Stimulated activated CD8-positive, alpha-beta memory T cell treated with anti-CD3 and anti-CD28 coated beads, Interleukin-4, amount 100 ng/mL, for 24 hours (primary cell): Measurements from ENCODE around the gene COL25A1.
"Not testable (repeated sequence)": the region's sequence is repeated elsewhere in the genome, so short reads cannot be mapped to it uniquely, and the experiment has no call there.

Experiments used
- DNase-seq: peaks from one replicate; pipeline ENCODE4 v3.0.0-alpha.2; 2020; ENCODE audit warnings: low read depth

COL25A1 gene

DNA sequence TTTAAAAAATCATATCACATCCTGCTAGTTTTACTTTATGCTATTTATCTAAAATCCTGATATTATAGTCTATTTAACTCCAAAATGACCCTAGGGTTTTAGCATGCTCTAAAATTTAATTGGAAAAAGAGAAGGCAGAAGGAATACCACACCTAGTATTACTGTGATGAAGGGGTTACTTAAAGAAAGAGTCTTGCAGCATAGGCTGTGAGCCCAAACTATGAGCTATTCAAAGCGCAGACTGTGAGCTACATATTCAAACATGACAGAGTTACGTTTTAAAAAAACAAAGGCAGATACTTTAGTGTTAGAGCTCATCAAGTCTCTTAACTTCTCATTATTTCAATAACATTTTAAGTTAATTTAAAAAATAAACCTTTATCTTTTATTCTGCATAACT lies 291.9 kb downstream of the COL25A1 start:
- DNase-seq: no peak

DNA sequence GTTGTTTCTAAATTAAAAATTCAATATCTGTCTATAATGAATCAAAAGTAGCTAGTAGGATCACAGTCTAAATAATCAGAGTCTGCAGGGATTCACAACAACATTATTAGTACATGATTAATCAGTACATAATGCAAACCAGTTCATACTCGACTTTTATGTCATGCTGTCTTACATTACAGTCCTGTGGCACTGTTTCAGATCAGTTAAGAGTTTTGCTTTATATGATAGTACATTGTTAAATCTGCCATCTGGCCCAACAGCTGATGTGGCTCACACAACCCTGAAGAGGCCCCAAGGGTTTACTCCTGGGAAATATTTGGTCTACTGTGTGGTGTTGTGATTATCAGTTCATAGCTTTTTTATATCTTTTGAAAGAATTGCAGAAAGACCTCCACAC lies 292.5 kb downstream of the COL25A1 start:
- no peak for DNase-seq

DNA sequence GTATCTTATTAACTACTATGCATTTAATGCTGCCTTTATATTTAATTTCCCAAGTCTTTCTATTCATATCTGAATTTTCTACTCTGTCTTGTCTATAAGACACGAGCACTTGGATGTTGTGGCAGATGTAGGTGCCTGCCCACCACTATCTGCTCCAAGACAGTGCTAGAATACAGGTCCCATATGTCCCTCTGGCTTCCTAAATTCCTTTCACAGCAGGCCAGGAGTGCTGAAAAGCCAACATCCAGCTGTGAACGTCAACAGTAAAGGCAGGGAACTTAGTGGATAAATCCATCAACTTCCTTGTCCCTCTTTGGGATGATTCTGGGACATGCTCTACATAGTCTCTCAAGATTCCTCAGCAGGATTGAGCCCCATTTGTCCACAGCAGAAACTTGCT lies 294.5 kb downstream of the COL25A1 start:
- no peak for DNase-seq

DNA sequence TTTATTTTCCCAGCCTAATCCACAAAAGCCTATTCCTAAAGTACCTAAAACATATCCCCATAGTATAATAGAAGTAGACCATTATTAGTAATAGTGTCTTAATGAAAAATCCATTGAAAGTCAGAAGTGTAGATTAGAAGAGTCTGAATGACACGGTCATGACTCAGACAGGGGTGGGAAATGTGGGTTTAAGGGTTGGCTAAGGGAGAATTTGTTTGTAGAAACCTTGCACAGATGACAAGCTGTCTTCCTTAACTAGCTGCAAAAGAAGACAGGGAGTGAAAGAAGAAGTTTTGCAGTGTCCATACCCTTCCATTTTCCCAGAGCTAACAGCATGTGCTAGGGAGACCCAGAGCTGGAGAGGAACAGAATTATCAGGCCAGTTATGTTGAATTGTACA lies 296.9 kb downstream of the COL25A1 start:
- DNase-seq: no peak

DNA sequence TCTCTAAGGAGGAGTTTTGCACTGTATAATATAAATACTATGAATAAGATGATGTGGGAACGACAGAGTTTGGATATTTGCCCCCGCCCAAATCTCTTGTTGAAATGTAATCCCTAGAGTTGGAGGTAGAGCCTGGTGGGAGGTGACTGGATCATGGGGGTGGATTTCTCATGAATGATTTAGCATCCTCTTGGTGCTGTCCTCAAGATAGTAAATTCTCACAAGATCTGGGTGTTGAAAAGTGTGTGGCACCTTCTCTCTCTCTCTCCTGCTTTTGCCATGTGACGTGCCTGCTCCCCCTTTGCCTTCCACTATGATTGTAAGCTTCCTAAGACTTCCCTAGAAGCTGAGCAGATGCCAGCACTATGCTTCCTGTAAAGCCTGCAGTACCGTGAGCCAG lies 298.0 kb downstream of the COL25A1 start:
- DNase-seq: no peak

DNA sequence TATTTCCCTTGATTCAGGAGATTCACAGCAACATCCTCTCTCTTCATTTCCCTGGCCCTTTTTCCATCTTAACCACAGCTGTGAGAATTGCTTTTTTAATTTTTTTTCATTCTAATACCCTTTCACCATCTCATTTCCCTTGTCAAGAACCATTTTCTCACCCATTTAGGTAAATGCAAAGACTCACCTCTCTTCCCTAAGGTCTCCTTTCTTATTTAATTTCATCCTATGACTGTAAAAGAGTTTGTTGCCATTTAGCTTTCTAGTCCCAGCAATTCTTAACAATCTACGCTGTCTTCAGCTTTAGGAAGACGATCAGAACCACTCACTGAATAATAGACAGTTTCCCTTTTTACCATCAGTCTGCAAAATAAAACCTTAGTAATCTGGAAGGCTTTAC lies 298.5 kb downstream of the COL25A1 start:
- no peak for DNase-seq

DNA sequence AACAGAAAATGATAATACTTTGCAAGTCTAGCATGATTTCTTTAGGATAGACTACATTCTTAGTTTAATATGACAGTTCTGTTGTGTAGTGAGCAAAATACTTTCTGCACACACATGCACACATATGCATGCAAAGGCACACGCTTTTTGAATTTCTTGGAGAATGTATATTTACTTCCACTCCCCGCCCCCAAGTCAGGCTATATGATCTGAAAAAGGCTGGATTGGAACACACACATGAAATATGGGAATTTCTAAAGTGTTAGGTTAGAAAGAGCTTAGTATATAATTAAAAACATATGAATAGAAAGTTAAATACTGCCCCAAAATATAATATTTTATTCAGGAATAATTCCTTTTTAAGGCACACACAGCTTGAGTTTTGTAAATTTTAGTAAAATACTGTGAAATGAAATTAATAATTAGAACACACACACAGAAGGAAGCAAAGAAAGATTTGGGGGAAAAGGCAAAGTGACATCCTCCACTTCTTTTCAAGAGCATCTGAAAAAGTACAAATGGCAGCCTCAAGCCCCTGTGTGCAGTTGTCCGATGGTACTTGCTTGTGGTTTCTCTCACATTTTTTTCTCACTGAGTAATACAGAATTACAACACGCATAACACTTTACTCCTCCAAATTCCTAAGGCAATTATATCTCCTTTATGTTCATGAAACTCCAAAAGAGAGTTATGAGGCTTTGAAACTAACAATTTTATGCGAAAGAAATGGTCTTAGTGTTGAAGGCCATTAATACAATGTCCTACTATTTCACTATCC lies 310.7 kb downstream of the COL25A1 start:
- DNase-seq: no peak

DNA sequence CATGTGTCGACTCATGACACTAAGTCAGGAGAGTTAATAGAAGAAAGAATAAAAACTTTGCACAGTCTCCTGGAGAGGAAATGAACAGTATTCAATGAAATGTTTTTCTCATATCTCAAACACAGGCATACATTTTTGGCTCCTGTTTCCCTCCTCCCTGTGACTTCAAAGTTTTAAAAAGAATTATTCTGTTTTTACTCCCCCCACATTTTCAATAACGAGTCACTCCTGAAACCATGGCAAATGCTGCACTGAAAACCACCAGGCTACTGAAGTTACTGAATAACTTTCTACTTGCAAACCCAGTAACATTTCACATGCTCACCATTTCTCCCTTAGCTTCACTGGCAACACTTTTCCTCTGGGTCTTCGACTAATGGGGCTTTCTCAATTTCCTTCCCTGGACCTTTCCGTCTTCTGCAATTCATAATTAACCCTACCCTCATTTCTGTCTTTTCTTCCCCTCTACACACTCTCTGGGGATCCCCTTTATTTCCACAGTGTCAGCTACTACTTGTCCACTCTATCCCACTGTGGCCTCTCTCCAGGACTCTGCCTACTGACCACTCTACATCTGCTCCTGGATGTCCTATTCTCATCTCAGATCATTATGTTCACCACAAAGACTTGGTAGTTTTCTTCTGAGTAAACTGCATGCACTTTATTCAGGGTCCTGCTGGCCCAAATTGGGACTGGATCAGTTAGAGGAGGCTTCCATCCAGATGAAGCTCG lies 313.8 kb downstream of the COL25A1 start:
- DNase-seq: no peak

DNA sequence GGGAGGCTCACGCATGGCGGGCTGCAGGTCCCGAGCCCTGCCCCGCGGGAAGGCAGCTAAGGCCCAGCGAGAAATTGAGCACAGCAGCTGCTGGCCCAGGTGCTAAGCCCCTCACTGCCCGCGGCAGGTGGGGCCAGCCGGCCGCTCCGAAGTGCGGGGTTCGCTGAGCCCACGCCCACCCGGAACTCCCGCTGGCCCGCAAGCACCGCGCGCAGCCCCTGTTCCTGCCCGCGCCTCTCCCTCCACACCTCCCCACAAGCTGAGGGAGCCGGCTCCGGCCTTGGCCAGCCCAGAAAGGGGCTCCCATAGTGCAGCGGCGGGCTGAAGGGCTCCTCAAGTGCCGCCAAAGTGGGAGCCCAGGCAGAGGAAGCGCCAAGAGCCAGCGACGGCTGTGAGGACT lies 318.0 kb downstream of the COL25A1 start:
- DNase-seq: not testable (repeated sequence)

DNA sequence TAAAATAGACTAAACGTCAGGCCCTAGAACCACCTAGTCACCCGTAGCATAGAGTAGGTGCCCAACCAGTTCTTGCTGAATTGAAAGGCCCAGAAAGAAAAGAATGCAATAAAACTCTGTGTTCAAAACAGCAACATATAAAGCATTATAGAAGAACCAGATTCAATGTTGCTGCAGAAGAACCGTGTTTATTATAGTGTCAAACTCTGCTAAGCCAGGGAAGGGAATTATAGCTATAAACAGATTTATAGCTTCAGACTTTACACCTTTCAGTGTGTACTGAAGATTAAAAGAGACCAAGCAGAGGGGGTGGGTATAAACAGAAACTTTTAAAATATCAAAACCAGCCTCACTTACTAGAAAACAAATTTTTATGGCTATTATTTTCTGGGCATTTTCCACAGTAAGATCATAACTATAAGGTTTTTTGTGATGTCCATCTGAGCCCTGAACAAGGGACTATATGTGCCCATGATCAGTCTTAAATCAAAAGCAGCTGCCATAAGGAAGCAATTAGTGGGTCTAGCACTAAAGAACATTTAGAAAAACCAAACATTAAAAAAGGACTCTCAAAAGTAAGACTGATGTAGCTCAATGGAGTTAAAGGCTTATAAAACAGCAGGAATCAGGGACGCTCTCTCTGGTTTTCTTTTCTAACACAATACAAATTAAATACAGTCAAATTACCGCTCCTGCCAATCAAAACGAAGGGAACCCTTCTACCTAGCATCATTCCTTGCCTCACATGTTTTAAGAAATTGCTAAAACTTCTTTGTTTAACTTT lies 319.9 kb downstream of the COL25A1 start:
- DNase-seq: no peak

DNA sequence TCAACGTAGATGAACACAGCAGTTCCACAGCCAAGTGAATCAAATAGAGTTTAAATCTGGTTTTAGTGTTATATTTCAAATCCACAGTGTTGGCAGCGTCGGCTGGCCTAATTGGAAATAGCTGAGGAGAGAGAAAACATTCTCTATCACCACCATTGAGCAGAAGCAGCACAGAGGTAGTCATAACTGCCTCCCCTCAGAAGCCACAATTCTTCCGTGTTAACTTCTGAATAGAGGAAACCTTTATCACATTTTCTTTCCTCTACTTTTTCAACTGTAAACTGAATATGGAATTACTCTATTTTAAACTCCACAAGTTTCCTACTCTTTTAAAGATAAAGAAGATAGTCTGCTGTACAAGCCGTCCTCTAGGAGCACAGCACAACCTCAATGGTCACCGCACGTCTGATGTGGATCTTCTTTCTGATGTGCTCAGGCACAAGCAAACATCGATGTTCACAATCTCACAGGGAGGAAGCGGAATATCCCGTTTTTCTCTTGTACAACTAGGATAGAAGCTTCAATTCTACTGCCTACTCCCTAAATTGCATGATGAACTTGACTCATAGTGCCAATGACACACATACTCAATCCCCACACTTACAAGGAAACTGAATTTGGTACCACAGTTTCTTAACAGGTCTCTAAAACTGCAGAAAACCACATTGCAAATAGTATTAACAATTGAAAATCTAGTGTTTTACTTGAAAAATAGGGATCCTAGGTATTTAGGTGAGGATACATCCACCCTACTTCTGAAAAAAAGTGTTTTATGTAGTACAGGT lies 321.8 kb downstream of the COL25A1 start:
- no peak for DNase-seq

DNA sequence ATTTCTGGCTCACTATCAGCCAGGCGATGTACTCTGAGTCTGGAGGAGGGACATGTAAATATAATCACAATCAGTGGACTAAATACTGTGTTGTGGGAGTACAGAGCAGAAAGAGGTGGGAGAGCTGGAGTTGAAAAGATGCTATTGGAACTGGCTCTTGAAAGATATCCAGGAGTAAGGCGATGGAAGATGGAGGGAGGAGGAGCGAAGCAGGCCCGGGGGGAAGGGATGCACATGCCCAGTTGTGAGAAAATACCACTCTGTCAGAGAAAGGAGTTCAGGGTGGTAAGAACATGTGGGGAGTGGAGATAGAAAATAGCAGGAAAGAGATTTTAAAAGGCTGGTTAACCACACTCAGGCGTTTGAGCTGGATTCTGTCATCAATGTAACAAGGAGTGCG lies 322.7 kb downstream of the COL25A1 start:
- DNase-seq: no peak

DNA sequence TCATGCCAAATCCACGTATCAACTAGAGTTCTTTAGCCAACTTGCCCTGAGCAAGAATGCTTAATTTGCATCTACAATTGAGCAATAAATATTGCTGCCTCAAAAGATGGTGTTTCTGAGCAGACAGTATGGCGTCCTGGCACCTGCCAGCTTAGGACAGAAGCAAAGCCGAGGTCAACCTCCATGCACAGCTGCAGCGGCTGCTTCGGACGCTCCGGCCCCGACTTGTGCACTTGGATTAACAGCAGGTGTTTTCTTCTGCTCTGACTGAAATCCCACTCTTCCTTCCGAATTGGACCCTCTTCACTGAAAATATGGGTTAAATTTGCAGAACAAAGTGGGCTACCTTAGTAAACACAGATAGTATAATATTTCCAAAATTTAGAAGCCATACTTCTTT lies 324.4 kb downstream of the COL25A1 start:
- no peak for DNase-seq

DNA sequence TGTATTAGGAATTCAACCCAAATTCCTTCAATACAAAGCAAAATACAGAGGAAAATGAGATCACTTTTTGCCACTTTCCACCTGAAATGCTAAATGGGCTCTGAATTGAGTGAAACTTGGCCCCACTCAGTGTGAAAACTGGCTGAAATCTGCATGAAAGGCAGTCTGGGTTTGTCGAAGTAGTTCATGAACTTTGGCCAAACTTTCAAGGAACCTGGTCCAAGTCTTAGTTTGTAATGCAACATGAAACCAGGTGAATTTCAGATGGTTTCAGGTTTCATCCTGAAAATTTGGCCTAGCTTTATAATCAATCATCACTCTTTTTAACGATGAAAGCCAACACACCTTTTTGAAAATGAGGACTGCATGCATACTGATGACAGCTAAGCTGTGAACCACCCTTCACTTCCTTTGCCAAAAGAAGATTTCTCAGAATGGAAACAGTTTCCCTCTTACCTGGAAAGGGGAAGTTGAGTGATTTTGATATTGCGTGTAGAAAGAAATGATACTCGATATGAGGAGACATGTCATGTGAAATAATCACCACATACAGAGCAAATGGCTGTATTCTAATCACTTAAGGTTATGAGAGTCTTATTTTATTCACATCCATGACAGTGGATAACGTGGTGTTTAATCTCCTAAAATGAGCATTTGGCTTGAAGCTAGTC lies 329.7 kb downstream of the COL25A1 start:
- DNase-seq: no peak

DNA sequence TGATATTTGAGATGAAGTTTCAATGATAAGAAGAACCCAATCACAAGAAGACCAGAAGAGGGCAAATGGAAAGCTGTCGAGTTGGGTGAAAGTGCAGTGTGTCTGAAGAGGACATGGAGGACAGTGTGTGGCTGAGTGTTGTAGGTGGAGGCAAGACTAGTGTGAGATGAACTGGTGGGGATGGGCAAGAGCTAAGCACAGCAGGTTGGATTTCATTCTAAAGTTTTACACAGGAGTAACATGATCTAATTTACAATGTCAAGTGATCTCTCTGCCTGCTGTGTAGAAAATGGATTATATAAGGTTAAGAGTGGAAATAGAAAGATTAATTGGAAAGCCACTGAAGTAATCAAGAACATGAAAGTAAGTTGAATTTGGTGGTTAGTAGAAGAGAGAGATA lies 331.0 kb downstream of the COL25A1 start:
- no peak for DNase-seq

DNA sequence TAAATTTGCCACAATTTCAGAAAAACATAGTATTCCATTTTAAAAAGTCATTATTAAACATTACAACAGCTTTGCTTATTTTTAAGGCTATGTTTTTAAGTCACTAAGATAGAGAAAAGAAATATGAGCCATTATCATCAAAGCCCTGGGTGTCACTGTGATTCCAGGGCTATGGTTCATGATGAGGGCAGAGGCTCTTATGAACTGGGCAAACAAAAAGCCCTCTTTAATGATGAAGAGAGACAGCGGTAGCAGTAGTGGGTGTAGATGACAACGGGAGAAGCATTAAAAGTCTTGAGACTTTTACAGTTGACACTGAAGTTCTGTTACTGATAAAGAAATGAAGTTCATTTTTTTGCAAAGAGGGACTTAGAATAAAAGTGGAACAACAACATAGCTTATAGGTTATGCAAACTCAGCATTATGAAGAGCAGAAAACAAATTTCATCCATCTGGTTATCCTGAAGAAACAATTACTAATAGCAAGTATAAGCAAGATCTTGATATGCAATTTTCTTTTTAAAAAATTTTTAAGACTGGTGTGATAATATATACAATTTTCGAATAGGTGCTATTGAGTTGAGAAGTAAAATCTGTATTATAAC lies 336.9 kb downstream of the COL25A1 start:
- DNase-seq: no peak

DNA sequence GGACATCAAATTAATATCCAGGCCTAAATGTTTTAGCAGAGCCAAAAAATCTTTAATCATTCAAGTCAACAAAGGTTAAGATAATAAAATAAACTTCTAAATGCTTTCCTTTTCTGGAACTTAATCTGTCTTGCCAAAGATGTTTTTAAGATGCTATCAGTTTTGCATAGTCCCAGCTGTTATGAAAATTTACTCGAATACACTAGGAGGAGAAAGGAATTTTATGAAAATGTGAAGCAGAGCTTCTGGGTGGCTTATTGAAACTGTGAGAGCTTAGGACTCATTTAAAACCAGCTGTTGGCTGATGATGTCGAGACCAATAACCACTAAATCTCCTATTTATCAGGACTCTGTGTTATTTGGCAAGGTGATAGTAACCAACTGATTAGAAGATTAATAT lies 337.4 kb downstream of the COL25A1 start:
- DNase-seq: no peak

DNA sequence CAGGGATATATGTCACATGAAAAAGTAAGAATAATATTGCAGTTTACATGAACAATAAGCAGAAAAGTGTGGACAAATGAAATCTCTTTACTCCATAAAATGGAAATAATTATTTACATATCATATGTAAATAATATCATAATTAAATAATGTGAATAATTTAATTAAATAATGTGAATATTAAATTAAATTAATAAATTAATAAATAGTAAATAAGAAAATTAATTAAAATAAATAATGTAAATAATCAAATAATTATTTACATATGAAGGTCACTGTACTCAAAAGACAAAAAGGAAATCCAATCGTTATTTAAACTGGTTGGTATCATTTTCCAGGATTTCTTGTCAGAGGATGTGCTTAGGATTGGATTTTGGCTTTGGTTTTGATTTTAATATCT lies 338.5 kb downstream of the COL25A1 start:
- DNase-seq: no peak

DNA sequence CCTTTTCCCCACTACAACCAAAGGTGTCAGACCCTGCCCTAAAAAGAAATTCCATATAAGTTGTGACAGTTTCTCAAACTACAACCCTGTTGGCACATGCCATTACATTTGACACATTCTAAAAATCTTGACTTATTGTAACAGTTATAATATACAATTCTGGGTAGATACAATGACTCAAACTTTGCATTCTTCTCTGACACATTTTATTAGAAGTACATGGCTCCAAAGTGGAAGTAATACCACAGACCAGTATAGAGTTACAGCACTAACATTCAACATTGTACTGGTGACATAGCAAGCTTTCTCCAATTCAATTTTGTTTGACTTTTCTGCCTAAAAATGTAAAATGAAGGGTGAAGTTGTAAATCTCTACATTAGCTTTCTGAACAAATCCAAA lies 343.0 kb downstream of the COL25A1 start:
- DNase-seq: no peak

DNA sequence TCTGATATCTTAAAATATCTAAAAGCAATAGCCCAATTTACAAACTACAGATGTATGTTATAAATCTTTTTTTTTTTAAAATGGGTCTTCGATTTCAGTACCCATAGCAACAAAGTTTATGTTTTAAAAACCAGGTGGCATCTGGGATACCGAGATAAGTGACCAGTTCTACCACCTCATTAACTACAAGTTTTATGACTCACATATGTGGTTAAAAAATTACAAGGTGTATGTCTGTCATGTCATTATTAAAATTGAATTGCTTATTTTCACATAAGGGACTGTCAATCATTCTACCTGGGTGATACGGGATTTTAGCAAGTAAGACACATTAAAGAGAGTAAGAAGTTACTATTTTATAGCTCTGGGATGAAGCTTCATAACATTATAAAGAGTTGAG lies 347.6 kb downstream of the COL25A1 start:
- no peak for DNase-seq

DNA sequence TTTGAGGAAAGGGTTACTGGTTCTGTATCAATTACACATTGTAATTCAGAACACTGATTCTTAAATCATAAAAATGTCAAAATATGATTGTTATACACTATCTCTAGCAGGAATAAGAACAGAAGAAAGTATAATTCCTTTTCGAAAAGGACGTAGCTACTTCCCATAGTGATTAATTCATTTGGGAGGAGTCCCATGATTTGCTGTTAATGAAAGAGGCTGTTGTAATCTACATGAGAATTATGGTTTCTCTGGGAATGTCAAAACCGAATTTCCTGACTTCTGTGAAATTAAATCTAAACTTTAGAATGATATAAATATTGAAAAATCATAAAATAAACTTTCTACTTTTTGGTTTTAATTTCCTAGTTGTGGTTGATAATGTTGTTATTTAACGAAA lies 348.5 kb downstream of the COL25A1 start:
- no peak for DNase-seq
